Right atrium auricular region (tissue), 2 donors: ENCODE data around the gene FOXP1. TPM values are rescaled to one million over a fixed set of nuclear protein-coding genes. Genes with fewer than 3 reads are reported as not detected.

Experiments
- DNase-seq: peaks from one replicate; pipeline ENCODE4 v3.0.0-alpha.2; 2019; ENCODE audit warnings: low spot score
- H3K27ac ChIP-seq, 2 donors: fragments of 200-600 bp; sonication (generic); 1 replicate in 1 of 2; 2 replicates in 1 of 2; pipeline ENCODE4 v1.5.1; 2016 to 2019
- H3K27me3 ChIP-seq, 2 donors: fragments of 200-600 bp; sonication (generic); one replicate each; pipeline versions ENCODE4 v1.5.1 to v1.6.0; 2017 to 2019
- H3K36me3 ChIP-seq: fragments of 200-600 bp; sonication (generic); one replicate; pipeline ENCODE4 v1.5.1; 2016
- H3K4me1 ChIP-seq, 2 donors: fragments of 200-600 bp; sonication (generic); one replicate each; pipeline versions ENCODE4 v1.5.1 to v1.6.0; 2017 to 2019
- H3K4me3 ChIP-seq, 2 donors: fragments of 200-600 bp; sonication (generic); 1 replicate in 1 of 2; 2 replicates in 1 of 2; pipeline ENCODE4 v1.5.1; 2017 to 2019; ENCODE audit warnings: mild to moderate bottlenecking in 1 of 2, moderate library complexity in 1 of 2
- H3K9me3 ChIP-seq, 2 donors: fragments of 200-600 bp; sonication (generic); one replicate each; pipeline ENCODE4 v1.5.1; 2019
- total RNA-seq, 2 donors: library from RNA; depleted of rRNA; stranded (reverse); fragments of >200 nt; gene quantifications; one replicate each; pipeline ENCODE4 v1.1.0, GENCODE V29; 2016
- TF ChIP-seq, protein P1 (sequence below), 2 donors: fragments of 200-600 bp; sonication (generic); IDR thresholded peaks; one replicate each; pipeline ENCODE4 v1.5.1; 2019; ENCODE audit warnings: antibody characterized with exemption in 2 of 2

The FOXP1 gene
- total RNA-seq, 2 donors from 2014 or later: 39.2 to 59.0 TPM

DNA sequence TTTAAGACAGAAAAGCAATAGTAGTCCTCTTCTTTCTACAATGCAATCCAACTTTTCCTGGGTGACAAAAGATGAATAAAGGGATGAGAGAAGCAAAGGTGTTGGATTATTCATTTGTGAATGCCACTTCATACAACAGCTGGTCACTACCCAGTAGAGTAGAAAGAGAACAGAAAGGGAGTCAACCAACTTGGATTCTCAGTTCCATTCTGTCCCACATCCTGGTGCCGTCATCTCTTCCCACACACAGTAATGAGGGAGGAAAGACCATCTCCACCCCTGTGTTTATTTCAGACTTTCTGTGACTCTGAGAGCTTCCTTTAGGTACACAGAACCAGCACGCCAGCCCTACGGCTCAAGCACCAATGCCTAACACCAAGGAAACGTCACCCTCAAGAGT lies 71.0 kb downstream of the FOXP1 start:
- Histone ChIP-seq H3K27me3 (no peaks in the 10 kb centered on the region), H3K9me3 (no peaks in the 10 kb centered on the region), H3K27ac (no peak overlapping the region), H3K4me3 (no peak overlapping the region), H3K4me1 (peaks cover 0 to 11% of the 10 kb centered on the region in 2 donors), H3K36me3 (no peaks in the 10 kb centered on the region)
- no peak for DNase-seq
- TF ChIP-seq, protein P1, sequence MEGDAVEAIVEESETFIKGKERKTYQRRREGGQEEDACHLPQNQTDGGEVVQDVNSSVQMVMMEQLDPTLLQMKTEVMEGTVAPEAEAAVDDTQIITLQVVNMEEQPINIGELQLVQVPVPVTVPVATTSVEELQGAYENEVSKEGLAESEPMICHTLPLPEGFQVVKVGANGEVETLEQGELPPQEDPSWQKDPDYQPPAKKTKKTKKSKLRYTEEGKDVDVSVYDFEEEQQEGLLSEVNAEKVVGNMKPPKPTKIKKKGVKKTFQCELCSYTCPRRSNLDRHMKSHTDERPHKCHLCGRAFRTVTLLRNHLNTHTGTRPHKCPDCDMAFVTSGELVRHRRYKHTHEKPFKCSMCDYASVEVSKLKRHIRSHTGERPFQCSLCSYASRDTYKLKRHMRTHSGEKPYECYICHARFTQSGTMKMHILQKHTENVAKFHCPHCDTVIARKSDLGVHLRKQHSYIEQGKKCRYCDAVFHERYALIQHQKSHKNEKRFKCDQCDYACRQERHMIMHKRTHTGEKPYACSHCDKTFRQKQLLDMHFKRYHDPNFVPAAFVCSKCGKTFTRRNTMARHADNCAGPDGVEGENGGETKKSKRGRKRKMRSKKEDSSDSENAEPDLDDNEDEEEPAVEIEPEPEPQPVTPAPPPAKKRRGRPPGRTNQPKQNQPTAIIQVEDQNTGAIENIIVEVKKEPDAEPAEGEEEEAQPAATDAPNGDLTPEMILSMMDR (IDR thresholded peaks at IDR 0.05): no peak

DNA sequence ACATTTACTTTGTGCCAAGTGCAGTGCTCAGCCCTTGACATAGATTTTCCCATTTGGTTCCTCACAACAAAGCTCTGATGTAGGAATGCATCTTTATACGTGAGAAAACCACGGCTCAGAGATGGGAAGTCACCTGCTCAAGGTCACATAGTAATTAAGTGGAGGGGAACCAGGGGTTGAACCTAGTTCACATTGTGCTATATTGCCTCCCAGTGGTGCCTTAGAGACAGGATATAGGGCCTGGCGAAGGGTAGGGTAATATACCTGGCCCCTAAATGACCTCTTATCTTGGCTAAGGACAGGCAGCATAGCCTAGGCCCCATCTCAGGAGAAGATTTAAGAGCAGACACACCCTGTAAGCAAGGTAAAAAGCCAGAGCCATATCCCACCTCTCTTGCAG lies 71.5 kb downstream of the FOXP1 start:
- no peaks in the 10 kb centered on the region for H3K9me3 ChIP-seq
- H3K27me3 ChIP-seq: no peaks in the 10 kb centered on the region
- no peak overlapping the region for H3K4me3 ChIP-seq
- no peak overlapping the region for H3K27ac ChIP-seq
- TF ChIP-seq, protein P1 (IDR thresholded peaks at IDR 0.05): no peak
- DNase-seq: no peak
- H3K36me3 ChIP-seq: no peaks in the 10 kb centered on the region
- H3K4me1 ChIP-seq: peaks cover 0 to 11% of the 10 kb centered on the region in 2 donors

DNA sequence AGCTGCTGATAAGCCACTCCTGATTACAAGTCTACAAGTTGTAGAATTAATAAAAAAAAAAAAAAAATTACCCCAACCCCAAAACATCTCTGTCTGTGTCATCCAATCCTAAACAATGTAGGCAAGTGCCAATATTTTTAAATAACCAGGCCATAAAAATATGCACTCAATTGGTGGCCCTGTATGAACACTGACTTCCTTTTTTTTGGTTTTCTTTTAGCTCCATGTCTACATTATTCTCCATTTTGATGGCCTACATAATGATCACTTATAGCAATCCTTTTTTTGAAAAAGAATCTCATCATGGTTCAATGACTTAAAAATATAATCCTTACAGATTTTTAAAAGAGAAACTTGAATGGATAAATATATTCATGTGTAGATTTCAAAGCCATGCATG lies 72.1 kb downstream of the FOXP1 start:
- Histone ChIP-seq H3K9me3 (no peaks in the 10 kb centered on the region), H3K4me3 (no peak overlapping the region), H3K27me3 (no peaks in the 10 kb centered on the region), H3K27ac (no peak overlapping the region), H3K36me3 (no peaks in the 10 kb centered on the region), H3K4me1 (peaks cover 0 to 11% of the 10 kb centered on the region in 2 donors)
- TF ChIP-seq, protein P1 (IDR thresholded peaks at IDR 0.05): no peak
- DNase-seq: no peak

DNA sequence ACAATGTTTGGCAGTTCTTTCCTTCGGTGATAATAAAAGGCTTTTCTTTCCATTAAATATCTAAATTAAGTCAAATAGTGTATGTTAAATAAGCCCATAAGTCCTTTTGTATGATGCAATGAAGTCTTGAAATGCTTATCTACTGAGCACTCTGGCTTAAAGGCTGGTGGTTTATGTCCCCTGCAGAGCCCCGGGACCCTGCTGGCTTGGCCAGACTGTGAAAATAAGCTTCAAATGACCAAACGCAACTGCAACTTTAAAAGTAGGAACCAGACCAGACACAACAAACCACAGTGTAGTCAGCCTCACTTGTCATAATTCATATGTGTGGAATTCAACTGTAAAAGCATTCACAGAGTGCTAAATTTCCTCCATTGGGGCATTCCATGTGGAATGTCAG lies 72.5 kb downstream of the FOXP1 start:
- DNase-seq: no peak
- TF ChIP-seq, protein P1 (IDR thresholded peaks at IDR 0.05): no peak
- no peaks in the 10 kb centered on the region for H3K27me3 ChIP-seq
- H3K27ac ChIP-seq: no peak overlapping the region
- H3K4me3 ChIP-seq: no peak overlapping the region
- no peaks in the 10 kb centered on the region for H3K36me3 ChIP-seq
- H3K9me3 ChIP-seq: no peaks in the 10 kb centered on the region
- H3K4me1 ChIP-seq: peaks cover 0 to 11% of the 10 kb centered on the region in 2 donors

DNA sequence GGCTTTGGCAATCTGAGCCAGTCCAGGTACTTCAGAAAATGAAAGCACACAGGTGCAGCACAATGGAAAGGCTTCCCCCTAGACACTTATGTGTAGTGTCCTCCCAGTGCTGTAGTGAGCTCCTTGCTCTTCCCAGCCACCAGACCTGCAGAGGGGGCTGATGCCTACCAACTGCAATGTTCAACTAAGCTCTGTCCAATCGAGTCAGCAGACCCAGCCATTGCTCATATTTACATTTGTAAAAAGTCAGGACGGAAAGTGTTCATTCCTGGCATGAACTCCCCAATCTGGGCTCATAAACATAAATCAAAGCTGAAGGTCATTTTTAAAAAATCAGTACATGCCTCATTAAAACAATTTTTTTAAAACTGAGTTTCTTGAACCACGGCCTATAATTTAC lies 73.0 kb downstream of the FOXP1 start:
- Histone ChIP-seq H3K36me3 (no peaks in the 10 kb centered on the region), H3K27ac (no peak overlapping the region), H3K4me3 (no peak overlapping the region), H3K27me3 (no peaks in the 10 kb centered on the region), H3K9me3 (no peaks in the 10 kb centered on the region), H3K4me1 (peaks cover 0 to 11% of the 10 kb centered on the region in 2 donors)
- DNase-seq: no peak
- TF ChIP-seq, protein P1 (IDR thresholded peaks at IDR 0.05): no peak

DNA sequence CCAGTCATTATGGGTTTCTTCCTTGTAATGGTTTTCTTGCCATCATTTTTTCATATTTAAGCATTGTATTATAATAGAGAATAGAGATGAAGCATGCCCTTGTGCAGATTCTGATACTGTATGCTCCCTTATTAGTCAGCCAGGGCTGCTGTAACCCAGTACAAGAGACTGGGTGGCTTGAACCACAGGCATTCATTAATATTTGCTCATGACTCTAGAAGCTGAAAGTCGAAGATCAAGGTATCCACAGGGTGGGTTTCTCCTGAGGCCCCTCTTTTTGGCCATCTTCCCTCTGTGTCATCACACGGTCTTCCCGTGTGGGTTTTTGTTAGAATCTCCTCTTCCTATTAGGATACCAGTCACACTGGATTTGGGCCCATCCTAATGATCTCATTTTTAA lies 74.5 kb downstream of the FOXP1 start:
- H3K4me3 ChIP-seq: no peak overlapping the region

More for the DNA sequence above, 74.5 kb downstream of the FOXP1 start:
- Histone ChIP-seq H3K27ac (no peak overlapping the region), H3K27me3 (no peaks in the 10 kb centered on the region), H3K4me1 (peaks cover 0 to 17% of the 10 kb centered on the region in 2 donors), H3K9me3 (no peaks in the 10 kb centered on the region), H3K36me3 (no peaks in the 10 kb centered on the region)
- TF ChIP-seq, protein P1 (IDR thresholded peaks at IDR 0.05): no peak
- DNase-seq: no peak
